Stimulated activated CD4-positive, alpha-beta T cell treated with anti-CD3 and anti-CD28 coated beads, Interleukin-15, amount 100 ng/mL, for 1 hour (primary cell): ENCODE measurements around the gene ASPG.

Experiments
- DNase-seq, 2 donors: peaks; one replicate each; pipeline ENCODE4 v3.0.0-alpha.2; 2020; ENCODE audit warnings: low read depth in 1 of 2, low spot score in 1 of 2

ASPG gene

GRCh38 chr14:104093366-104094055, 8.0 kb downstream of the ASPG start:
- DNase-seq, result no peak

GRCh38 chr14:104094056-104094708, 8.7 kb downstream of the ASPG start:
- no peak for DNase-seq

- DNase-seq, result peak; percentile 46 to 65
Observed at GRCh38 chr14:104094709-104095425, 9.4 kb downstream of the ASPG start.

- DNase-seq, result no peak
Observed at GRCh38 chr14:104095426-104096310, 10.2 kb downstream of the ASPG start.

GRCh38 chr14:104096318-104096717, 10.8 kb downstream of the ASPG start:
- DNase-seq, result no peak

GRCh38 chr14:104096751-104097700, 11.5 kb downstream of the ASPG start:
- DNase-seq, result no peak

GRCh38 chr14:104098272-104099095, 13.0 kb downstream of the ASPG start:
- DNase-seq, result no peak

- DNase-seq, result no peak
Observed at GRCh38 chr14:104099096-104100041, 13.9 kb downstream of the ASPG start.

GRCh38 chr14:104100171-104101085, 14.9 kb downstream of the ASPG start:
- no peak for DNase-seq

GRCh38 chr14:104101086-104101621, 15.7 kb downstream of the ASPG start:
- DNase-seq, result no peak

GRCh38 chr14:104101651-104102281, 16.3 kb downstream of the ASPG start:
- no peak for DNase-seq

- no peak for DNase-seq
Observed at GRCh38 chr14:104102282-104102914, 16.9 kb downstream of the ASPG start.

GRCh38 chr14:104103061-104103445, 17.6 kb downstream of the ASPG start:
- DNase-seq, result no peak

GRCh38 chr14:104103446-104104075, 18.1 kb downstream of the ASPG start:
- no peak for DNase-seq
